Epithelial cell of esophagus (primary cell): ENCODE data around the gene UVRAG.

Experiments used
- DNase-seq: peaks from one replicate; pipeline ENCODE4 v3.0.0; 2010; ENCODE audit warnings: low read depth
- H3K4me3 ChIP-seq: 2 replicates; pipeline ENCODE4 v1.5.1; 2011; ENCODE audit warnings: mild to moderate bottlenecking, low read length, control low read depth
- CTCF ChIP-seq: IDR thresholded peaks from 2 replicates; pipeline ENCODE4 v1.5.1; 2011; ENCODE audit warnings: low read depth, mild to moderate bottlenecking, low read length, control low read depth, inconsistent platforms; ENCODE audit not compliant: insufficient read depth; ENCODE audit errors: missing control alignments

Gene UVRAG

GRCh38 chr11:75986966-75987365 lies 172.0 kb downstream of the UVRAG start:
- no peak for TF ChIP-seq CTCF
- H3K4me3 ChIP-seq = no peak overlapping the region
- DNase-seq = no peak

GRCh38 chr11:75993126-75993525 lies 178.1 kb downstream of the UVRAG start:
- no peak for DNase-seq
- TF ChIP-seq CTCF = no peak
- H3K4me3 ChIP-seq = no peak overlapping the region

GRCh38 chr11:75994616-75995015 lies 179.6 kb downstream of the UVRAG start:
- no peak for TF ChIP-seq CTCF
- no peak overlapping the region for H3K4me3 ChIP-seq
- DNase-seq = no peak

- H3K4me3 ChIP-seq = no peak overlapping the region
- no peak for DNase-seq
- TF ChIP-seq CTCF = no peak
Observed at GRCh38 chr11:75996523-75997442, 181.8 kb downstream of the UVRAG start.

GRCh38 chr11:76004400-76004799 lies 189.4 kb downstream of the UVRAG start:
- no peak for TF ChIP-seq CTCF
- H3K4me3 ChIP-seq = no peak overlapping the region
- DNase-seq = no peak

GRCh38 chr11:76005756-76006155 lies 190.7 kb downstream of the UVRAG start:
- H3K4me3 ChIP-seq = no peak overlapping the region
- TF ChIP-seq CTCF = no peak

GRCh38 chr11:76007166-76007565 lies 192.2 kb downstream of the UVRAG start:
- no peak overlapping the region for H3K4me3 ChIP-seq
- no peak for TF ChIP-seq CTCF
- DNase-seq = no peak

More at GRCh38 chr11:76005756-76006155, 190.7 kb downstream of the UVRAG start:
- DNase-seq = peak; percentile 23
